GDM1 (cell line): ENCODE results near the gene SAMD1.

Source experiments
- DNase-seq: peaks from one replicate; lab custom pipeline; 2025; lab: John Stamatoyannopoulos, UW

Gene SAMD1

DNA sequence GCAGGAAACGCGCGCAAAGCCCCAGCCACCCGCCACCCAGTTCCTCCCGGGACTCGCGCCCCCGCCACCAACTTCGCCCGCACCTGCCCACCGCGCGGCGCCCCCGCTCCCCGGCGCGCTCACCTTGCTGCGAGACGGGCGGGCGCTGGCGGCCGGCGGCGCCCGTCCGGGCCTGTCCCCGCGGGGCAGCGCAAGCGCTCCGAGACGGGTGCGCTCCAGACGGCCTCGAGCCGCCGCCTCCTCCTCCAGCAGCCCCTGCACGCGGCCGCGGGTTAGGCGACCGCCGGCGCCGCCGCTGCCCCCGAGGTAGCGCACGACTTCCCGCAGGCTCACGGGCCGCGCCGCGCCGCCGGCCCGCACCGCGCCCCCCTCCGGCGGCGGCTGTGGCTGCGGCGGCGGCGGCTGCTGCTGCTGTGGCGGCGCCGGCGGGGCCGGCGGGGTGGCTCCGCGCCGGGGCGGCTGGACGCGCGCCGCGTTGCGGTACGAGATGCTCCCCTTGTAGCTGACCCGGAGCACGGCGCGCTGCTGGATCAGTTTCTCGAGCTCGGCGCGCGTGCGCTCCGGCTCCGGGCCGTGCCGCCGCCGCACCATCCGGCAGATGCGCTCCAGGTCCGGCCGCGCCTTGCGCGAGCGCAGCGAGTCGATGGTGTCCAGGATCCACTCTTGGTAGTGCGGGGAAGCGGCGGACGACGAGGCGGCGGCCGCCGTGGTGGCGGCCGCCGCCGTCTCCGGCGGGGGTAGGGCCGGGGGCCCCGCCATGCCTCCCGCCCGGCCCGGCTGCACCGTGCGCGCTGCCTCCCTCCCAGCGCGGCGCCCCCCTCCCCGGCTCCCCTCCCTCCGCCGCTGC is 666 bp downstream of the SAMD1 start:
- peak; percentile 20 for DNase-seq

DNA sequence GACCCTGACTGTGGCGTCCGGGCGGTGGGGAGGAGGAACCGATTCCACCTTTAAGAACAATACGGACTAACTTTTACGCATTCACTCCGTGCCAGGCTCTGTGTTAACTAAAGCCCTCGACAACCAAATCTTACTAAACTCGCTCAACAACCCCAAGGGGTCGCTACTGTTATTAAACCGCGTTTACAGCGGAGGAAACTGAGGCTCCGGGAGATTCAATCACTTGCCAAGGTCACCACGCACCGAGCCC is 1.2 kb downstream of the SAMD1 start:
- DNase-seq = no peak

GRCh38 chr19:14088634-14089411 is 1.7 kb downstream of the SAMD1 start:
- no peak for DNase-seq

GRCh38 chr19:14086098-14086497 is 4.5 kb downstream of the SAMD1 start:
- no peak for DNase-seq

DNA sequence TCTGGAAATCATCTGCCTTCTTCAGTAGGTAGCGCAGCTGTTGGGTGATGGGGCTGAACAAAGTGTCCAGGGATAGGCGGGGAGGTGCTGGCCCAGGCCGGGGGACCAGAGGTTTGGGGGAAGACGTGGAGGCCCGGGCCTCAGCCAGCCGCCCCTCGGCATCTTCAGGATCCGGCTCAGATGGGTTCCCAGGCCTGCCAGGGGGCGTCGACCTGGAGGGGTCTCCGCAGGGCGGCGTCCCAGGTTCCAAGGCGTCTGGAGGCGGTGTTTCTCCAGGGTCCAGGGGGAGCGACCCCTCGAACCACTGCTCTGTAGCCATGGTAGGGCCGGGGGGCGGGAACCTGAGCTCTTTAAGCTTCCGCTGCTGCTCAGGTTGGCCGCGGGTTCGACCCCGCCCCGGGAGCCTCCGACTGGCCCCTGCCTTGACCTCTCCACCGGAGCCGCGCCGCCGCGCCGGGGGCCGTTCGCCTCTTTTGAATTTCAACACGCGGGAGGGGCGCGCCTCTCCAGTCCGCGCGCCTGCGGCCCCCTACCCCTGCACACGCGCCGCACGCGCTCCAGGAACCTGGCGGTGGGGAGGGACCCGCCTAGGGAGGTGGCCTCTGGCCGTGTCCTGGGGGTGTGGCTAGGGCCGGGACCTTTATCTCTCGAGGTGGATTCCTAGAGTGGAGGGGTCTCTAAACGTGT is 5.1 kb downstream of the SAMD1 start, which contains the start of gene C19orf67:
C19orf67 (minus strand) TSS at position 475 of the 687 bp plus-strand sequence; CDS start at position 319, 156 bp downstream.
- no peak for DNase-seq

- no peak for DNase-seq
Observed at GRCh38 chr19:14082675-14082960, 7.9 kb downstream of the SAMD1 start.

DNA sequence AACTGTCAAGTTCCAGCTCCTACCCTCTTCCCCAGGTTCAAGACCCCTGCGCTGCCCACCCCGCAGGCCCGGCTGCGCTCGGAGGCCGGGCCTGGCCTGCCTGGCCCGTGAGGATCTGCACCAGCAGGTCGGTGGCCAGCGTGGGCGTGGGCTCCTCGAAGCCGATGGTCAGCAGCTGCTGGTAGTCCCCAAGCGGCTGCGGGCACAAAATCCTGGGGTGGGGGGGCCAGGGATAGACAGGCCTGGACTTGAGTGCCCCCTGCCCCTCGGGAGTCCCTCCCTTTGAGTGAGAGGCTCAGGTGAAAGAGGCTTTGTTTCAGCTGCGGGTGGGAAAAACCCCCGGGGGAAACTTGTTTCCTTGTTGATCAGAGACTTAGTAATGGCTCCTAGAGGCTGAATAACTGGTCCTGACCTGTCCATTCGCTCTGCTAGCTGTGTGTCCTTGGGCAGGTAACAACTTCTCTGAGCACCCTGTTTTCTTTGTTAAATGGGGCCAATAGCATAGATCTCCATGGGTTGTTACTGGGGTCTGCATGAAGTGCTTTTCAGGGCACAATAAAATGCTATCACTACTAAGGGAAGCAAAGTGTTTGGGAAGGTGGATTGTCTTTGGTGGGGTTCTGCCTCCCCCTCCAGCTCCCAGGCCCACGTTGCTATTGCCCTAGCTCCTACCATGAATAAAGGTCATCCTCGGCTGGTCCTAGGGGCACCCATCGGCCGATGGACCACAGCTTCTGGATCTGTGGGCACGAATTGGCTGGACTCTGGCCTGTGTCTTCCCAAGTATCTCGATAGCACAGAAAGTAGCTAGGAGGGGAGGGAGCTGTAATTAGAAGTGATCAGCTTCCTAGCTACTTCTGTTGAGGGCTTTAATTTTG is 8.5 kb downstream of the SAMD1 start:
- DNase-seq = no peak

DNA sequence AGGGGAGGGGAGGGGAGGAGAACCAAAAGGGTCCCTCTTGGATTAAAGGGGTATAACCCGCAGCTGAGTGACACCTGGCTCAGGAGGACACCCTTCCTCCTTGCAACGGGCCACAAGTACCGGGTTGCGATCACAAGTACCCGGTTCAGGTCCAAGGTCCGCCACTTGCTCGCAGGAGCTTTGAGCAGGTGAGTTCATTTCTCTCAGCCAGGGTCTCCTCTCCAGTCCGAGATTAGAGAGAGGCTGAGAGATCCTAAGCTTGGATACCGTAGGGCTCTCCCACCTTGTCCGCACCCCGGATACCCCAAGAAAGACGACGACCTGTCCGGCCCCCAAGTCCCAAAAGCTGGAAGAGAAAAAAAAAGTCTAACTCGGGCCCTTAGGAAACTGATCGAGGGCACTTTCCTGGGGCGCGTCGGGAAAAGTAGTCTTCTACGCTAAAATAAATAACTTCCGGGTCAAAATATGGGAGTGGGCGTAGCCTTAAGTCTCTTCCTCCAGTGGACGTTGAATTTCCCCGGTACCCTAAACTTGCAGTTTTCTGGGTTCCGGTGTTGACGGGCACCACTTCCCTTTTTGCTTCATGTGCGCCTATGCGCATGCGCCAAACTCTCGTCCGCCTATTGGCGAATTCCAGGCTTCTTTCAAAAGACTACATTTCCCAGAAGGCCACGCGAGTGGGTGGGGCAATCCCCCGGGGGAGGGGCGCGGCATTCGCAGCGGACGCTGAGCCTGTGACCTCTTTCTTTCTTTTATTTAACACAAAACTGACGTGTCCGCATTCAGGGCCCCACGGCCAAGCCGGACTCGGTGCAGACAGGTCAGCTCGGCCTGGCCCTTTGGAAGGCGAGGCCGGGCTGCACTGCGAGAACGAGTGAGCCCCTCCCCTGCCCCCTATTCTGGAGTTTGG is 9.4 kb downstream of the SAMD1 start:
- peak; percentile 97 for DNase-seq

DNA sequence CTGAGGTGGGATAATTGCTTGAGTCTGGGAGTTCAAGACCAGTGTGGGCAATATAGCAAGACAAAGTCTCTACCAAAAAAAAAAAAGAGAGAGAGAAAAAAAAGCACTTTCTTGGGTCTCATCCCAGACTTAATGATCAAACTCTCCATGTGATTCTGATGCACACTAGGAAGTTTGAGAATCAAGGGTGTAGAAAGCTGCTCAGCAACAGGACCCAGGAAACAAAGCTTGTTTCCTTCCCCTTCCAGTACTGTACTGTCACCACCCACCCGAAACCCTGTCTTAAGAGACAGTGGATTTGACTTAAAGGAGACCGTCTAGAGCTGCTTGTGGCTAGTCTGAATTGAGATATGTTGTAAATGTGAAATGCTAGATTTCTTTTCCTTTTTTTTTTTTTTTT is 12.1 kb downstream of the SAMD1 start:
- DNase-seq = no peak

DNA sequence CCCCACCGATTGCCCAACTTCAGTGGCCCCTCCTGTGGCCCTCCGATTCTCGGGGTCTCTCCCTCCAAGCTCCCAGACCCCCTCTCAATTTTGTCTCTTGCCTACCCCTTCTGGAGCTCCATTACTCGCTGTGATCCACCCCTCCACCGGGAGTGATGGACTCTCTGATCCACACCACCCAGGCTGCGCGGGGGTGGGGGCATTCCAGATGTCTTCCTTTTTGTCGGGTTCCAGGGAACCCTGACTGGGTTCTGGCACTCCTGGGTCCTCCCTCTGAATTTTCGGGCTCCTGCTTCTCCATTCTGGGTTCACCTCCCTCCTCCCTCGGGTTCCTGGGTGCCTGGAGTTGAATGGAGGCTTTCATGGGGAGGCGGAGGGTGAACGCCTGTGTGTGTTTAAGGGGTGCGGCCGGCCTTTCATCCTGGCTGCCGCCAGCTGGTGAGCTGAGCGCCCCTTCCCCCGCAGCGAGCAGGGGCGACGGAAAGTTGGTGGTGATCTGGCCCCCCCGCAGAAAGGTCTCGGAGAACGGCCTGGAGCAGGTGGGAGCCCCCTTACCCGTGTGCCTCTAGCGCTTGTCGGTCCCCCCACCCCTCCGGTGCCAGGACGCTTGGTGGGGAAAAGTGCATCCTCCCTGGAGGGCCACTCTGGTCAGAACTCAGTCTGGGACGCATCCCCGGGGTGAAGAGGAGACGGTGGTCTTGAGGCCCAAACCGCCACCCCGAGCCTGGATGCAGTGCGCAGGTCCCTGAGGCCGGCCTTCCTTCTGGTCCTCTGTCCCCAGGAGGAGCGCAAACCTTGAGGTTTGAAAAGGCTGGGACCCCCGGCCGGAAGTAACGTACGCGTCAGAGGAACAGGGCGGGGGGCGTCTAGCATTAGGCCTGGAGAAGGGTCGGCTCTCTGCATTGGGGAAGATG is 16.4 kb downstream of the SAMD1 start:
- DNase-seq = no peak

- peak; percentile 74 for DNase-seq
Observed at GRCh38 chr19:14073261-14073924, 17.2 kb downstream of the SAMD1 start.

GRCh38 chr19:14072535-14073260 is 17.9 kb downstream of the SAMD1 start, which contains the start of gene MISP3:
Gene MISP3 (plus strand): TSS chr19:14072786. CDS start chr19:14073310, 524 bp downstream.
- DNase-seq = no peak

GRCh38 chr19:14070268-14071050 is 20.1 kb downstream of the SAMD1 start:
- no peak for DNase-seq

DNA sequence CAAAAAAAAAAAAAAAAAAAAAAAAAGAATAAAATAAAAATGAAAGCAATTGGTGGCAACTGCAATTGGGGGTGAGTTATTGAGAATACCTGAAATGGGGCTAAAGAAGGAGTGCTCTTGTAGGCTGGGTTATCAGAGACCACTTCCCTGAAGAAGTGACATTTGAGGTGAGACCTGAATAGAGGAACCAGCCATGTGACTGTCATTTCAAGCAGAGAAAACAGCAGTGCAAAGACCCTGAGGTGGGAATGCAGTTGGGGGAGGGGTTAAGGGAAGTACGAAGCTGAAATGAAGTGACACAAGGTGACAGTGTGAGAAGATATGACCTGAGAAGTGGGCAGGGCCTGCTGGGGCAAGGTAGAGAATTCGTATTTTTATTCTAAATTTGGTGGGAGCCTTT is 24.4 kb downstream of the SAMD1 start:
- no peak for DNase-seq

GRCh38 chr19:14063105-14063504 is 27.4 kb downstream of the SAMD1 start:
- DNase-seq = no peak

GRCh38 chr19:14062558-14062855 is 28.0 kb downstream of the SAMD1 start:
- DNase-seq = no peak

DNA sequence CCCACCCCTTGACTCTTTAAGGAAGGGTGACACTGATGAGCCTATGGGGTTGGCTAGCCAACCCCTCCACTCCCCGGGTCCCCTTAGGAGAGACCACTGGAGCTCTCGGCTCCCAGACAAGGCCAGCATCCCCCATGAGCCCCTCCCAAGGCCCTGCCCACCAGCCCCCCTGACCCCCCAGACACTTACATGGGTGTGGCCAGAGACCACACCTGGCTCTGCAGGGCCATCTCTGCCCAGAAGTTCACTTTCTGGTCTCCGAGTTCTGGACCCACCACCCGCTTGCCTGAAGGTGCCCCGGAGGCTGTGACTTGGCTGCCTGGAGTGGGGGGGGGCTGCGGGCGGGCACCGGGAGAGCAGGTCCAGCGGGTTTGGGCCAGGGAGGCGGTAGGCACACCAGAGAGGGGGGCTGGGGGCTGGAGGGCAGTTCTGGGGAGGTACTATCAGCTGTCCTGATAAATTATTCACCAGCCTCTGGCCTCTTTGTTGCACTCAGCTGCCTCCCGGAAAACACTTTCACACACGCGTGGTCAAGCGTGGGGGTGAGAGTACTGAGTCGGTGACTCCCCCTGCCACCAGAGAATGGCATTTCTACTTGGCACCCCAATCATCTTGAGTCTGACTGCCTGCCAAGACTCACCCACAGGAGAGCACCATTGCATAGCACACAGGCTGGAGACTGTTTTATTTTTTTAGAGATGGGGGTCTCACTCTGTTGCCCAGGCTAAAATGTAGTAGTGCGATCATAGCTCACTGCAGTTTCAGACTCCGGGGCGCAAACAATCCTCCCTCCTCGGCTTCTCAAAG is 28.6 kb downstream of the SAMD1 start, which contains the start of gene PALM3:
PALM3 (minus strand) TSS at position 326 of the 807 bp plus-strand sequence; CDS start at position 230, 96 bp downstream.
- no peak for DNase-seq
